GM12878 (cell line): ENCODE measurements around the gene SLC29A2. TPM values are rescaled to one million over a fixed set of nuclear protein-coding genes. Genes with fewer than 3 reads are reported as not detected.

Source experiments
- ATAC-seq: fragments of 200-7000 bp; cut with Tn5 transposase; 3 replicates; pipeline ENCODE4 v1.9.1; 2020; ENCODE audit warnings: mild to moderate bottlenecking, moderate library complexity
- BruUV-seq: library from RNA; stranded (reverse); fragments of 400-500 nt; replicated peaks from 2 replicates; lab custom pipeline; 2021; lab: Mats Ljungman, UMichigan
- CTCF ChIA-PET: fragments of 300-600 bp; sonication (Branson Sonifier 250); formaldehyde crosslinking; extraction: SDS; loops from one replicate; lab custom pipeline; 2021; ENCODE audit warnings: inconsistent platforms; lab: Yijun Ruan, JAX
- POLR2A ChIA-PET: fragments of 350-600 bp; formaldehyde crosslinking; extraction: SDS; loops from one replicate; lab custom pipeline; 2021; ENCODE audit warnings: inconsistent platforms; lab: Charles Lee
- RAD21 ChIA-PET: fragments of 300-600 bp; sonication (Branson Sonifier 250); formaldehyde crosslinking; loops from one replicate; lab custom pipeline; 2023; ENCODE audit warnings: antibody characterized with exemption; ENCODE audit not compliant: unreplicated experiment; lab: Charles Lee
- SMC1A ChIA-PET: fragments of 300-600 bp; sonication (Branson Sonifier 250); formaldehyde crosslinking; loops from one replicate; lab custom pipeline; 2023; ENCODE audit not compliant: unreplicated experiment, uncharacterized antibody; lab: Charles Lee
- DNase-seq: peaks from one replicate; pipeline ENCODE4 v3.0.0-alpha.2; 2011; ENCODE audit warnings: low read depth, low spot score
- FAIRE-seq: peaks from 3 replicates; lab custom pipeline; 2011; peaks lifted over from hg19 to GRCh38; lab: Jason Lieb, UNC
- H2AFZ ChIP-seq: 2 replicates; pipeline ENCODE4 v1.6.0; 2011; ENCODE audit warnings: low read depth, low read length, control low read depth; ENCODE audit not compliant: control insufficient read depth
- H3K27ac ChIP-seq: 2 replicates; pipeline ENCODE4 v1.5.1; 2011; ENCODE audit warnings: control low read depth; ENCODE audit not compliant: control insufficient read depth, insufficient read depth
- H3K27me3 ChIP-seq, 2 experiments: replicated peaks in 1 of 2; 2 replicates each; pipeline versions ENCODE4 v1.6.0 to v1.6.1; 2011; ENCODE audit warnings: low read length in 1 of 2; ENCODE audit not compliant: control insufficient read depth in 2 of 2, insufficient read depth in 2 of 2
- H3K36me3 ChIP-seq, 2 experiments: 2 replicates each; pipeline ENCODE4 v1.5.1; 2011; ENCODE audit warnings: low read length in 1 of 2; ENCODE audit not compliant: control insufficient read depth in 2 of 2, insufficient read depth in 2 of 2
- H3K4me1 ChIP-seq: 2 replicates; pipeline ENCODE4 v1.6.1; 2011; ENCODE audit warnings: mild to moderate bottlenecking, low read length, moderate library complexity, mixed read lengths; ENCODE audit not compliant: control insufficient read depth, insufficient read depth
- H3K4me2 ChIP-seq: 2 replicates; pipeline ENCODE4 v1.6.0; 2011; ENCODE audit warnings: control low read depth; ENCODE audit not compliant: control insufficient read depth, insufficient read depth
- H3K4me3 ChIP-seq: fragments of 200-600 bp; sonication (generic); 2 replicates; pipeline ENCODE4 v1.5.1; 2016
- H3K79me2 ChIP-seq: 2 replicates; pipeline ENCODE4 v1.6.0; 2011; ENCODE audit warnings: low read length; ENCODE audit not compliant: control insufficient read depth, insufficient read depth
- H3K9ac ChIP-seq: 2 replicates; pipeline ENCODE4 v1.8.0; 2011; ENCODE audit warnings: low read length, control low read depth, mixed read lengths; ENCODE audit not compliant: control insufficient read depth, insufficient read depth
- H3K9me3 ChIP-seq: replicated peaks from 3 replicates; pipeline ENCODE4 v1.5.1; 2011; ENCODE audit warnings: mild to moderate bottlenecking, low read length; ENCODE audit not compliant: control insufficient read depth, insufficient read depth
- H4K20me1 ChIP-seq: 2 replicates; pipeline ENCODE4 v1.6.0; 2011; ENCODE audit not compliant: control insufficient read depth, insufficient read depth
- MTA2 ChIP-seq: fragments of 450-650 bp; IDR thresholded peaks from 2 replicates; pipeline ENCODE4 v1.6.1; 2016; ENCODE audit warnings: low read depth, mild to moderate bottlenecking, moderate library complexity
- MXI1 ChIP-seq: fragments of 150-350 bp; IDR thresholded peaks from 2 replicates; pipeline ENCODE4 v1.6.1; 2011; ENCODE audit warnings: low read depth, mild to moderate bottlenecking, inconsistent platforms, low read length, improper control_type of control experiment
- RAD51 ChIP-seq: fragments of 450-650 bp; IDR thresholded peaks from 2 replicates; pipeline ENCODE4 v1.6.1; 2016; ENCODE audit warnings: moderate library complexity, mild to moderate bottlenecking, inconsistent platforms
- RFX5 ChIP-seq: IDR thresholded peaks from 2 replicates; pipeline ENCODE4 v1.6.1; 2011; ENCODE audit warnings: low read depth, low read length, improper control_type of control experiment
- SREBF2 ChIP-seq: IDR thresholded peaks from 2 replicates; pipeline ENCODE4 v1.6.1; 2012; ENCODE audit warnings: mild to moderate bottlenecking, low read length
- TCF3 ChIP-seq: IDR thresholded peaks from 2 replicates; pipeline ENCODE4 v1.6.1; 2012; ENCODE audit warnings: low read depth, mild to moderate bottlenecking, low read length, borderline replicate concordance; ENCODE audit not compliant: insufficient read depth
- ZSCAN29 ChIP-seq: fragments of 450-650 bp; IDR thresholded peaks from 2 replicates; pipeline ENCODE4 v1.6.1; 2017; ENCODE audit warnings: mild to moderate bottlenecking, moderate library complexity
- WGBS: methylation state at CpG from one replicate; pipeline ENCODE4 v1.1.6; 2016; ENCODE audit warnings: low lambda C conversion rate; ENCODE audit not compliant: insufficient replicate concordance, insufficient coverage; ENCODE audit errors: missing lambda C conversion rate; 5-methylcytosine and 5-hydroxymethylcytosine counted together
- in situ Hi-C: fragments of 300-500 bp; cut with MboI; formaldehyde crosslinking; loops from 9 replicates; pipeline ENCODE4 v1.14.3; 2018; ENCODE audit warnings: mixed read lengths
- intact Hi-C: fragments of 100-400 bp; cut with micrococcal nuclease; formaldehyde crosslinking; loops from one replicate; pipeline ENCODE4 v1.14.2; 2022; ENCODE audit not compliant: unreplicated experiment
- polyA plus RNA-seq, 11 experiments: library from polyadenylated mRNA; depleted of rRNA in 4 of 11; unstranded in 6 of 11; stranded (reverse) in 5 of 11; fragments of >200 nt; fragmentation: Nextera tagmentation in 4 of 11; fragmentation: Illumina TruSeq in 1 of 11; extraction: Ambion mirVana in 4 of 11; extraction: Trizol in 1 of 11; gene quantifications; 1 replicate in 1 of 11; 2 replicates in 10 of 11; pipeline versions ENCODE4 v1.2.1 to v1.2.3, GENCODE V29; 2011 to 2016; ENCODE audit warnings: inconsistent platforms in 2 of 11, missing spikeins in 2 of 11, low read depth in 1 of 11
- total RNA-seq, 4 experiments: library from RNA; depleted of rRNA in 3 of 4; stranded (reverse); fragments of >200 nt in 3 of 4; fragmentation: Illumina TruSeq in 1 of 4; extraction: Trizol in 1 of 4; gene quantifications; 2 replicates each; pipeline versions ENCODE4 v1.2.1 to v1.2.3, GENCODE V29; 2013 to 2021
- TF ChIP-seq, protein P1 (sequence below): fragments of 450-650 bp; IDR thresholded peaks from 2 replicates; pipeline ENCODE4 v1.6.1; 2017; ENCODE audit warnings: mild to moderate bottlenecking, low read depth, inconsistent platforms; ENCODE audit not compliant: poor library complexity, severe bottlenecking
- TF ChIP-seq, protein P2 (sequence below): IDR thresholded peaks from 2 replicates; pipeline ENCODE4 v1.6.1; 2011; ENCODE audit warnings: mild to moderate bottlenecking, low read depth, low read length, moderate library complexity; ENCODE audit not compliant: insufficient replicate concordance
- TF ChIP-seq, protein P3 (sequence below): fragments of 450-650 bp; IDR thresholded peaks from 2 replicates; pipeline ENCODE4 v1.6.1; 2017; ENCODE audit warnings: mild to moderate bottlenecking, moderate library complexity
- TF ChIP-seq, protein P4 (sequence below): IDR thresholded peaks from 2 replicates; pipeline ENCODE4 v1.6.1; 2012; ENCODE audit warnings: mild to moderate bottlenecking, low read depth, low read length

The SLC29A2 gene
- total and polyA plus RNA-seq, 10 of the 15 experiments (the other 5 are each of a cell fraction or from before 2014, with no cell fraction given) = 0.27 to 7.5 (median 2.2) TPM

DNA sequence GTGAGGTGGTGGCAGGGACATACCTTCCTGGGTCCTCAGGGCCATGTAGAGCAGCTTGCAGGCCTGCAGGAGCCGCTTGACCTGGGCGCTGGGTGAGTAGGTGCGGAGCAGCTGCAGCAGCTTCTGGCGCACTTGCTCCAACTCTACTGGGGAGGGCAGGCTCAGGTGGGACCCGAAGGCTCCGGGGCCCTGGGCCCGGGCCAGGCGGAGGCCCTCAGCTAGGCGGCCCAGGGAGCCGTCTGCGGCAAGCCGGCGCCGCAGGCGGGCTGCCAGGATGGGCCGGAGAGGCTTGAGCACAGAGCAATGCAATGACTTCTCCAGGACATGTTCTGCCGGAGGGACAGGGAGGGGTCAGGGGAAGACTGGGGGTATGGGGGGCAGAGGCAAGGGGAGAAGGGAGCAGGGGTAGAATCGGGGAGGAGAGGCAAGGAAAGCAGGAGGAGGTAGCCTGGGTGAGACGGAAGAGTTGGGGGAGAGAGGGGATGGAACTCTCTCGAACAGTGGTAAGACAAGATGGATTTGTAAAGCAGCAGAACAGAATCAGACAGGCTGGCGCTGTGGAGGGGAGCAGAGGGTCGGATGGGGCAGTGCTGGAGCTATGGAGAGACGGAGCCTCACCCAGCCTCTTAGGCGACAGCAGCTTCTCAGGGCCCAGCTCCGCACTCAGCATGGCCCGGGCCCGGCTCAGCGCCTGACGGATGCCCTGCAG is 37.5 kb downstream of the SLC29A2 start:
- RAD21 ChIA-PET = interaction anchor here (1.7 to 3.6 kb wide), 2 partner anchors 22 to 52 kb away, joined by 8 to 49 read pairs; no protein-coding TSS in a partner anchor
- no peak for DNase-seq
- no peak overlapping the region for H3K4me2 ChIP-seq
- H4K20me1 ChIP-seq = no peaks in the 10 kb centered on the region
- intact Hi-C loops = no loop called here
- SMC1A ChIA-PET = interaction anchor here (1.6 kb wide), 1 partner anchor 52 kb away, joined by 5 read pairs; no protein-coding TSS in a partner anchor
- in situ Hi-C loops = no loop called here
- peaks cover 21% of the 10 kb centered on the region for H3K4me1 ChIP-seq
- H3K9ac ChIP-seq = no peak overlapping the region
- ATAC-seq = no peak
- no peaks in the 10 kb centered on the region for H3K79me2 ChIP-seq
- H3K36me3 ChIP-seq = peaks cover 0 to 6% of the 10 kb centered on the region in 2 experiments; a peak in 3 of 4 replicates
- no peaks in the 10 kb centered on the region for H3K27me3 ChIP-seq
- CTCF ChIA-PET = interaction anchor here (1.3 to 5.7 kb wide), 4 partner anchors 22 to 52 kb away, joined by 3 to 96 read pairs (median 28); no protein-coding TSS in a partner anchor
- H3K27ac ChIP-seq = no peak overlapping the region
- no peaks in the 10 kb centered on the region for H3K9me3 ChIP-seq
- BruUV-seq = no TSS peak
- whole genome bisulfite sequencing = 75% methylated on average over 27 of the region's 29 CpGs
- no peak for FAIRE-seq
- POLR2A ChIA-PET = interaction anchor here (0.8 to 2.3 kb wide), 2 partner anchors 11 to 45 kb away, joined by 3 to 16 read pairs; partner anchors contain the start of genes BRMS1 and YIF1A
- no peak overlapping the region for H3K4me3 ChIP-seq
- no peak overlapping the region for H2AFZ ChIP-seq
- TF ChIP-seq, protein P1, sequence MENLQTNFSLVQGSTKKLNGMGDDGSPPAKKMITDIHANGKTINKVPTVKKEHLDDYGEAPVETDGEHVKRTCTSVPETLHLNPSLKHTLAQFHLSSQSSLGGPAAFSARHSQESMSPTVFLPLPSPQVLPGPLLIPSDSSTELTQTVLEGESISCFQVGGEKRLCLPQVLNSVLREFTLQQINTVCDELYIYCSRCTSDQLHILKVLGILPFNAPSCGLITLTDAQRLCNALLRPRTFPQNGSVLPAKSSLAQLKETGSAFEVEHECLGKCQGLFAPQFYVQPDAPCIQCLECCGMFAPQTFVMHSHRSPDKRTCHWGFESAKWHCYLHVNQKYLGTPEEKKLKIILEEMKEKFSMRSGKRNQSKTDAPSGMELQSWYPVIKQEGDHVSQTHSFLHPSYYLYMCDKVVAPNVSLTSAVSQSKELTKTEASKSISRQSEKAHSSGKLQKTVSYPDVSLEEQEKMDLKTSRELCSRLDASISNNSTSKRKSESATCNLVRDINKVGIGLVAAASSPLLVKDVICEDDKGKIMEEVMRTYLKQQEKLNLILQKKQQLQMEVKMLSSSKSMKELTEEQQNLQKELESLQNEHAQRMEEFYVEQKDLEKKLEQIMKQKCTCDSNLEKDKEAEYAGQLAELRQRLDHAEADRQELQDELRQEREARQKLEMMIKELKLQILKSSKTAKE = no peak
- TF ChIP-seq RFX5 = no peak
- TF ChIP-seq RAD51 = no peak
- no peak for TF ChIP-seq MXI1
- TF ChIP-seq, protein P2, sequence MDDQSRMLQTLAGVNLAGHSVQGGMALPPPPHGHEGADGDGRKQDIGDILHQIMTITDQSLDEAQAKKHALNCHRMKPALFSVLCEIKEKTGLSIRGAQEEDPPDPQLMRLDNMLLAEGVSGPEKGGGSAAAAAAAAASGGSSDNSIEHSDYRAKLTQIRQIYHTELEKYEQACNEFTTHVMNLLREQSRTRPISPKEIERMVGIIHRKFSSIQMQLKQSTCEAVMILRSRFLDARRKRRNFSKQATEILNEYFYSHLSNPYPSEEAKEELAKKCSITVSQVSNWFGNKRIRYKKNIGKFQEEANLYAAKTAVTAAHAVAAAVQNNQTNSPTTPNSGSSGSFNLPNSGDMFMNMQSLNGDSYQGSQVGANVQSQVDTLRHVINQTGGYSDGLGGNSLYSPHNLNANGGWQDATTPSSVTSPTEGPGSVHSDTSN = no peak
- TF ChIP-seq MTA2 = no peak
- TF ChIP-seq, protein P3, sequence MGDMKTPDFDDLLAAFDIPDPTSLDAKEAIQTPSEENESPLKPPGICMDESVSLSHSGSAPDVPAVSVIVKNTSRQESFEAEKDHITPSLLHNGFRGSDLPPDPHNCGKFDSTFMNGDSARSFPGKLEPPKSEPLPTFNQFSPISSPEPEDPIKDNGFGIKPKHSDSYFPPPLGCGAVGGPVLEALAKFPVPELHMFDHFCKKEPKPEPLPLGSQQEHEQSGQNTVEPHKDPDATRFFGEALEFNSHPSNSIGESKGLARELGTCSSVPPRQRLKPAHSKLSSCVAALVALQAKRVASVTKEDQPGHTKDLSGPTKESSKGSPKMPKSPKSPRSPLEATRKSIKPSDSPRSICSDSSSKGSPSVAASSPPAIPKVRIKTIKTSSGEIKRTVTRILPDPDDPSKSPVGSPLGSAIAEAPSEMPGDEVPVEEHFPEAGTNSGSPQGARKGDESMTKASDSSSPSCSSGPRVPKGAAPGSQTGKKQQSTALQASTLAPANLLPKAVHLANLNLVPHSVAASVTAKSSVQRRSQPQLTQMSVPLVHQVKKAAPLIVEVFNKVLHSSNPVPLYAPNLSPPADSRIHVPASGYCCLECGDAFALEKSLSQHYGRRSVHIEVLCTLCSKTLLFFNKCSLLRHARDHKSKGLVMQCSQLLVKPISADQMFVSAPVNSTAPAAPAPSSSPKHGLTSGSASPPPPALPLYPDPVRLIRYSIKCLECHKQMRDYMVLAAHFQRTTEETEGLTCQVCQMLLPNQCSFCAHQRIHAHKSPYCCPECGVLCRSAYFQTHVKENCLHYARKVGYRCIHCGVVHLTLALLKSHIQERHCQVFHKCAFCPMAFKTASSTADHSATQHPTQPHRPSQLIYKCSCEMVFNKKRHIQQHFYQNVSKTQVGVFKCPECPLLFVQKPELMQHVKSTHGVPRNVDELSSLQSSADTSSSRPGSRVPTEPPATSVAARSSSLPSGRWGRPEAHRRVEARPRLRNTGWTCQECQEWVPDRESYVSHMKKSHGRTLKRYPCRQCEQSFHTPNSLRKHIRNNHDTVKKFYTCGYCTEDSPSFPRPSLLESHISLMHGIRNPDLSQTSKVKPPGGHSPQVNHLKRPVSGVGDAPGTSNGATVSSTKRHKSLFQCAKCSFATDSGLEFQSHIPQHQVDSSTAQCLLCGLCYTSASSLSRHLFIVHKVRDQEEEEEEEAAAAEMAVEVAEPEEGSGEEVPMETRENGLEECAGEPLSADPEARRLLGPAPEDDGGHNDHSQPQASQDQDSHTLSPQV = no peak
- no peak for TF ChIP-seq SREBF2
- TF ChIP-seq, protein P4, sequence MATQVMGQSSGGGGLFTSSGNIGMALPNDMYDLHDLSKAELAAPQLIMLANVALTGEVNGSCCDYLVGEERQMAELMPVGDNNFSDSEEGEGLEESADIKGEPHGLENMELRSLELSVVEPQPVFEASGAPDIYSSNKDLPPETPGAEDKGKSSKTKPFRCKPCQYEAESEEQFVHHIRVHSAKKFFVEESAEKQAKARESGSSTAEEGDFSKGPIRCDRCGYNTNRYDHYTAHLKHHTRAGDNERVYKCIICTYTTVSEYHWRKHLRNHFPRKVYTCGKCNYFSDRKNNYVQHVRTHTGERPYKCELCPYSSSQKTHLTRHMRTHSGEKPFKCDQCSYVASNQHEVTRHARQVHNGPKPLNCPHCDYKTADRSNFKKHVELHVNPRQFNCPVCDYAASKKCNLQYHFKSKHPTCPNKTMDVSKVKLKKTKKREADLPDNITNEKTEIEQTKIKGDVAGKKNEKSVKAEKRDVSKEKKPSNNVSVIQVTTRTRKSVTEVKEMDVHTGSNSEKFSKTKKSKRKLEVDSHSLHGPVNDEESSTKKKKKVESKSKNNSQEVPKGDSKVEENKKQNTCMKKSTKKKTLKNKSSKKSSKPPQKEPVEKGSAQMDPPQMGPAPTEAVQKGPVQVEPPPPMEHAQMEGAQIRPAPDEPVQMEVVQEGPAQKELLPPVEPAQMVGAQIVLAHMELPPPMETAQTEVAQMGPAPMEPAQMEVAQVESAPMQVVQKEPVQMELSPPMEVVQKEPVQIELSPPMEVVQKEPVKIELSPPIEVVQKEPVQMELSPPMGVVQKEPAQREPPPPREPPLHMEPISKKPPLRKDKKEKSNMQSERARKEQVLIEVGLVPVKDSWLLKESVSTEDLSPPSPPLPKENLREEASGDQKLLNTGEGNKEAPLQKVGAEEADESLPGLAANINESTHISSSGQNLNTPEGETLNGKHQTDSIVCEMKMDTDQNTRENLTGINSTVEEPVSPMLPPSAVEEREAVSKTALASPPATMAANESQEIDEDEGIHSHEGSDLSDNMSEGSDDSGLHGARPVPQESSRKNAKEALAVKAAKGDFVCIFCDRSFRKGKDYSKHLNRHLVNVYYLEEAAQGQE = no peak
- TF ChIP-seq TCF3 = no peak
- TF ChIP-seq ZSCAN29 = no peak
